Measurements from ENCODE around the gene SHISA9. TPM values are rescaled to one million over a fixed set of nuclear protein-coding genes. Genes with fewer than 3 reads are reported as not detected.

SHISA9 gene
- total RNA-seq, 1 experiment from 2014 or later = not detected

DNA sequence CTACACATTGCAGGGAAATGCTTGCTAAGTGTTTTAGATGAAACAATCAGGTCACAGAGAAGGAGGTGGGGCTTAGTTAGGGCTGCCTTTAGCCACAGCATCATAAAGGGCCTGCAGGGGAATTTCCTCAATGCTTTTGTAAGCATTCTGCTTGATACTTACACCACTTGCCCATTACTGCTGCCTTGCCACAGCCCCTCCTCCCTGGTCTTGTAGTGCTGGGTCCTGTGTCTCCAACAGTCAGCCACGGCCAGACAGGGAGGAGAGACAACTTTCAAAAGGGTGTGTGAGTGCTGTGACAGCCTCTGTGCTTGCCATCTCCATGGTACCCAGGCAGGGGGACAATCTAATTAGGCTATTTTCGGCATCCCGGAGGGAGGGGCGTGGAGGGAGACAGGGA lies 111.2 kb downstream of the SHISA9 start (continued):
- no peak for TF ChIP-seq SP1 (IDR thresholded peaks at IDR 0.05; ENCODE audit: low read depth)
- no peak for TF ChIP-seq SIN3A (IDR thresholded peaks at IDR 0.05; ENCODE audit: low read depth)
- no peak for TF ChIP-seq ZFX (IDR thresholded peaks at IDR 0.05)
- TF ChIP-seq SRF (IDR thresholded peaks at IDR 0.05; ENCODE audit: low read depth) = no peak
- TF ChIP-seq, protein P1, sequence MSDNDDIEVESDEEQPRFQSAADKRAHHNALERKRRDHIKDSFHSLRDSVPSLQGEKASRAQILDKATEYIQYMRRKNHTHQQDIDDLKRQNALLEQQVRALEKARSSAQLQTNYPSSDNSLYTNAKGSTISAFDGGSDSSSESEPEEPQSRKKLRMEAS (IDR thresholded peaks at IDR 0.05) = no peak
- TF ChIP-seq TCF7L2 (IDR thresholded peaks at IDR 0.05; ENCODE audit: borderline replicate concordance, extremely low read depth, insufficient read depth, insufficient read length) = no peak
- TF ChIP-seq POLR2A (IDR thresholded peaks at IDR 0.05; ENCODE audit: borderline replicate concordance, extremely low read depth, insufficient read depth, insufficient read length) = no peak
- TF ChIP-seq, protein P2, sequence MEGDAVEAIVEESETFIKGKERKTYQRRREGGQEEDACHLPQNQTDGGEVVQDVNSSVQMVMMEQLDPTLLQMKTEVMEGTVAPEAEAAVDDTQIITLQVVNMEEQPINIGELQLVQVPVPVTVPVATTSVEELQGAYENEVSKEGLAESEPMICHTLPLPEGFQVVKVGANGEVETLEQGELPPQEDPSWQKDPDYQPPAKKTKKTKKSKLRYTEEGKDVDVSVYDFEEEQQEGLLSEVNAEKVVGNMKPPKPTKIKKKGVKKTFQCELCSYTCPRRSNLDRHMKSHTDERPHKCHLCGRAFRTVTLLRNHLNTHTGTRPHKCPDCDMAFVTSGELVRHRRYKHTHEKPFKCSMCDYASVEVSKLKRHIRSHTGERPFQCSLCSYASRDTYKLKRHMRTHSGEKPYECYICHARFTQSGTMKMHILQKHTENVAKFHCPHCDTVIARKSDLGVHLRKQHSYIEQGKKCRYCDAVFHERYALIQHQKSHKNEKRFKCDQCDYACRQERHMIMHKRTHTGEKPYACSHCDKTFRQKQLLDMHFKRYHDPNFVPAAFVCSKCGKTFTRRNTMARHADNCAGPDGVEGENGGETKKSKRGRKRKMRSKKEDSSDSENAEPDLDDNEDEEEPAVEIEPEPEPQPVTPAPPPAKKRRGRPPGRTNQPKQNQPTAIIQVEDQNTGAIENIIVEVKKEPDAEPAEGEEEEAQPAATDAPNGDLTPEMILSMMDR (IDR thresholded peaks at IDR 0.05 in 2 of 3, conservative IDR thresholded peaks at IDR 0.05 in 1 of 3; ENCODE audit: borderline replicate concordance in 1 of 3, insufficient read depth in 1 of 3, low read depth in 2 of 3, low read length in 2 of 3) = no peak

DNA sequence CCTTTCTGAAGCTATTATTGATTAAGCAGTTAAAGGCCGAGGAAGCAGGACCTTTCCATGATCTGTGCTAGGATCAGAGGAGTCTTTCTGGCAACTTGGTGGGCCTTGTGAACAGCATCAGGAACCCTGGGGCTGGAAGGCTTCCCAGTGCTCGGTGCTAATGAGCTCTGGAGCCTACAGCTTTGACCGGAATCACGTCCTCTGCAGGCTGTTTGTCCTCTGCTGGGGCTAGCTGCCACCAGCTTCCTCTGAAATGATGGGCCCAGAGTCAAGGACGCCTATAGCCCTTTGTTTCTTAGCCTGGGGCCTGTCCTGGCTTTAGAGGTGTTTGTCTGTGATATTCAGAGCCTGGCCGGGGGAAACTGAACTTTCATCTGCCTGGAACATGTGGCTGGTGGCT lies 111.6 kb downstream of the SHISA9 start:
- Histone ChIP-seq H3K9ac (ENCODE audit: low read length) (no peak overlapping the region), H3K79me2 (ENCODE audit: insufficient read depth, low read length) (no peaks in the 10 kb centered on the region), H3K27me3 (ENCODE audit: insufficient read depth, low read length) (0 out of 2 replicates have a peak, but pooled peaks cover 3% of the 10 kb centered on the region), H3K4me3 (replicated peaks in 1 of 2; ENCODE audit: low read depth in 1 of 2, low read length in 2 of 2) (no peak overlapping the region), H4K20me1 (ENCODE audit: insufficient read depth) (no peaks in the 10 kb centered on the region), H3K4me1 (ENCODE audit: control insufficient read depth in 1 of 2, insufficient read depth in 2 of 2, low read length in 2 of 2) (no peaks in the 10 kb centered on the region), H2AFZ (ENCODE audit: low read depth, low read length, poor library complexity, severe bottlenecking) (no peak overlapping the region), H3K36me3 (ENCODE audit: control insufficient read depth in 1 of 2, insufficient read depth in 2 of 2, low read length in 2 of 2) (no peaks in the 10 kb centered on the region), H3K4me2 (ENCODE audit: low read length) (no peak overlapping the region), H3K9me3 (ENCODE audit: control insufficient read depth in 1 of 2, insufficient read depth in 1 of 2, low read depth in 1 of 2, low read length in 2 of 2) (no peaks in the 10 kb centered on the region), H3K27ac (ENCODE audit: low read depth, low read length) (no peak overlapping the region), H3K9me2 (ENCODE audit: insufficient read depth) (no peaks in the 10 kb centered on the region)
- no TSS peak for BruUV-seq (replicated peaks)
- no peak for ATAC-seq
- RAD21 ChIA-PET (ENCODE audit: low non-redundant PET in 1 of 2, low total read pairs in 2 of 2, uncharacterized antibody in 2 of 2, unreplicated experiment in 2 of 2) = no interaction called here
- intact Hi-C loops (cut with micrococcal nuclease) = no loop called here
- TF ChIP-seq FOSL1 (IDR thresholded peaks at IDR 0.05; ENCODE audit: low read depth) = no peak
- TF ChIP-seq TCF7L2 (IDR thresholded peaks at IDR 0.05; ENCODE audit: borderline replicate concordance, extremely low read depth, insufficient read depth, insufficient read length) = no peak
- TF ChIP-seq SRF (IDR thresholded peaks at IDR 0.05; ENCODE audit: low read depth) = no peak
- TF ChIP-seq CBX3 (IDR thresholded peaks at IDR 0.05; ENCODE audit: low read depth) = no peak
- no peak for TF ChIP-seq CEBPB (IDR thresholded peaks at IDR 0.05; ENCODE audit: low read depth)
- TF ChIP-seq, protein P1 (IDR thresholded peaks at IDR 0.05) = no peak
- CTCF ChIA-PET = no interaction called here
- DNase-seq (ENCODE audit: low read depth, low spot score) = no peak
- POLR2A ChIA-PET = no interaction called here
